K562 (cell line): Measurements from ENCODE around the gene RNF4. TPM values are rescaled to one million over a fixed set of nuclear protein-coding genes. Genes with fewer than 3 reads are reported as not detected.
A peak's percentile ranks its signal among the peaks of the same experiment; 100 is the strongest.

Source experiments
- ATAC-seq: fragments of 200-7000 bp; cut with Tn5 transposase; 3 replicates; pipeline ENCODE4 v1.9.1; 2020; ENCODE audit warnings: moderate library complexity
- BruUV-seq: library from RNA; stranded (reverse); fragments of 400-500 nt; replicated peaks from 2 replicates; lab custom pipeline; 2021; lab: Mats Ljungman, UMichigan
- CTCF ChIA-PET: fragments of 300-600 bp; formaldehyde crosslinking; extraction: SDS; loops from one replicate; lab custom pipeline; 2021; ENCODE audit warnings: low intra/inter-chr PET ratio; lab: Yijun Ruan, JAX
- POLR2A ChIA-PET: fragments of 300-600, 350-650 bp; sonication (Branson Sonifier 250); formaldehyde crosslinking; extraction: SDS; loops from one replicate; lab custom pipeline; 2021; ENCODE audit warnings: antibody characterized with exemption, inconsistent platforms; lab: Yijun Ruan, JAX
- DNase-seq, 4 experiments: peaks; one replicate each; pipeline versions ENCODE4 v3.0.0 to v3.0.0-alpha.2; 2011 to 2018; ENCODE audit warnings: low spot score in 3 of 4, mixed read lengths in 3 of 4; ENCODE audit errors: extremely low read depth in 1 of 4
- FAIRE-seq: peaks from 2 replicates; lab custom pipeline; 2011; peaks lifted over from hg19 to GRCh38; lab: Jason Lieb, UNC
- H2AFZ ChIP-seq: 2 replicates; pipeline ENCODE4 v1.6.0; 2011; ENCODE audit warnings: low read depth, low read length, control low read depth, inconsistent platforms
- H3K27ac ChIP-seq: fragments of 200-600 bp; 3 replicates; pipeline ENCODE4 v1.8.0; 2011; ENCODE audit warnings: low read depth, mild to moderate bottlenecking, control low read depth, inconsistent platforms, low read length, moderate library complexity, mixed read lengths; ENCODE audit errors: extremely low read depth
- H3K27me3 ChIP-seq, 2 experiments: fragments of 300-600 bp in 1 of 2; 2 replicates in 1 of 2; 3 replicates in 1 of 2; pipeline versions ENCODE4 v1.6.0 to v1.8.0; 2011; ENCODE audit warnings: inconsistent platforms in 2 of 2, low read length in 2 of 2, mild to moderate bottlenecking in 1 of 2, mixed read lengths in 1 of 2, moderate library complexity in 1 of 2; ENCODE audit not compliant: control insufficient read depth in 2 of 2, insufficient read depth in 2 of 2
- H3K36me3 ChIP-seq: fragments of 300-600 bp; 3 replicates; pipeline ENCODE4 v1.8.0; 2011; ENCODE audit warnings: mild to moderate bottlenecking, low read length, inconsistent platforms; ENCODE audit not compliant: control insufficient read depth, insufficient read depth
- H3K4me1 ChIP-seq, 2 experiments: fragments of 200-600 bp in 1 of 2; replicated peaks in 1 of 2; 2 replicates in 1 of 2; 3 replicates in 1 of 2; pipeline versions ENCODE4 v1.5.1 to v1.8.0; 2011; ENCODE audit warnings: inconsistent platforms in 2 of 2, low read length in 2 of 2, mild to moderate bottlenecking in 1 of 2, mixed read lengths in 1 of 2, moderate library complexity in 1 of 2; ENCODE audit not compliant: control insufficient read depth in 2 of 2, insufficient read depth in 2 of 2
- H3K4me2 ChIP-seq: 2 replicates; pipeline ENCODE4 v1.6.1; 2011; ENCODE audit warnings: low read length, control low read depth, inconsistent platforms, mixed read lengths; ENCODE audit not compliant: insufficient read depth
- H3K4me3 ChIP-seq: fragments of 200-600 bp; sonication (generic), shearing (Covaris generic); 2 replicates; pipeline ENCODE4 v1.5.1; 2016; ENCODE audit warnings: control low read depth, inconsistent platforms
- H3K79me2 ChIP-seq: fragments of 200-600 bp; 3 replicates; pipeline ENCODE4 v1.8.0; 2011; ENCODE audit warnings: low read length, inconsistent platforms; ENCODE audit not compliant: control insufficient read depth, insufficient read depth
- H3K9ac ChIP-seq, 2 experiments: 2 replicates each; pipeline versions ENCODE4 v1.6.0 to v1.6.1; 2011; ENCODE audit warnings: low read depth in 2 of 2, low read length in 2 of 2, control low read depth in 1 of 2, inconsistent platforms in 1 of 2, mild to moderate bottlenecking in 1 of 2, mixed read lengths in 1 of 2; ENCODE audit not compliant: insufficient read depth in 1 of 2
- H3K9me1 ChIP-seq: one replicate; pipeline ENCODE4 v1.6.0; 2011; ENCODE audit warnings: inconsistent platforms, mild to moderate bottlenecking, low read length, moderate library complexity; ENCODE audit not compliant: control insufficient read depth, insufficient read depth
- H3K9me3 ChIP-seq: replicated peaks from 2 replicates; pipeline ENCODE4 v1.5.1; 2011; ENCODE audit warnings: low read depth, low read length, inconsistent platforms; ENCODE audit not compliant: control insufficient read depth, insufficient read depth
- H4K20me1 ChIP-seq: replicated peaks from 2 replicates; pipeline ENCODE4 v1.6.1; 2011; ENCODE audit warnings: low read length, inconsistent platforms, mixed read lengths; ENCODE audit not compliant: control insufficient read depth, insufficient read depth
- EP400 ChIP-seq: fragments of 450-650 bp; IDR thresholded peaks from 2 replicates; pipeline ENCODE4 v1.6.1; 2017; ENCODE audit warnings: antibody characterized with exemption, mild to moderate bottlenecking, moderate library complexity
- KAT7 ChIP-seq: sonication (generic); formaldehyde crosslinking; IDR thresholded peaks from 2 replicates; pipeline ENCODE4 v1.8.0; 2022; ENCODE audit warnings: missing genetic modification reagents, mild to moderate bottlenecking, borderline replicate concordance
- MAFK ChIP-seq: IDR thresholded peaks from 2 replicates; pipeline ENCODE4 v1.6.1; 2011; ENCODE audit warnings: low read length, improper control_type of control experiment
- OTX1 ChIP-seq: fragments of 450-650 bp; formaldehyde crosslinking; IDR thresholded peaks from 2 replicates; pipeline ENCODE4 v1.4.0; 2022; ENCODE audit warnings: mild to moderate bottlenecking
- POLR2AphosphoS5 ChIP-seq: IDR thresholded peaks from 2 replicates; pipeline ENCODE4 v1.6.1; 2011; ENCODE audit warnings: mild to moderate bottlenecking, low read depth, low read length, moderate library complexity; ENCODE audit not compliant: control insufficient read depth, insufficient read depth
- POLR2B ChIP-seq: fragments of 450-650 bp; IDR thresholded peaks from 2 replicates; pipeline ENCODE4 v1.6.1; 2018; ENCODE audit warnings: low read depth; ENCODE audit not compliant: partially characterized antibody
- RBBP5 ChIP-seq: fragments of 200-600 bp; sonication (generic); IDR thresholded peaks from 2 replicates; pipeline ENCODE4 v1.6.1; 2012; ENCODE audit warnings: borderline replicate concordance, mild to moderate bottlenecking, low read length, control low read depth, inconsistent platforms; ENCODE audit not compliant: insufficient read depth, poor library complexity, severe bottlenecking
- WGBS: fragments of 100-300 bp; shearing (Covaris generic); methylation state at CpG from one replicate; pipeline ENCODE4 v1.1.6; 2016; ENCODE audit warnings: low coverage, mixed read lengths; ENCODE audit not compliant: insufficient coverage; ENCODE audit errors: missing lambda C conversion rate; 5-methylcytosine and 5-hydroxymethylcytosine counted together
- in situ Hi-C: fragments of 300-500 bp; cut with MboI; formaldehyde crosslinking; loops from 4 replicates; pipeline ENCODE4 v1.15.0; 2018; ENCODE audit warnings: inconsistent platforms, mixed read lengths
- intact Hi-C: fragments of 100-400 bp; cut with micrococcal nuclease; formaldehyde crosslinking; loops from 2 replicates; pipeline ENCODE4 v1.14.2; 2022
- polyA plus RNA-seq, 8 experiments: library from polyadenylated mRNA; depleted of rRNA in 4 of 8; stranded (reverse) in 5 of 8; unstranded in 3 of 8; fragments of >200 nt; fragmentation: Nextera tagmentation in 2 of 8; fragmentation: Illumina TruSeq in 1 of 8; extraction: Ambion mirVana in 2 of 8; extraction: Trizol in 1 of 8; gene quantifications; 2 replicates each; pipeline versions ENCODE4 v1.2.1 to v1.2.3, GENCODE V29; 2011 to 2014; ENCODE audit warnings: inconsistent platforms in 1 of 8, missing spikeins in 1 of 8
- total RNA-seq, 7 experiments: library from RNA; depleted of rRNA in 6 of 7; stranded (reverse); fragments of >200 nt in 6 of 7; fragmentation: Illumina TruSeq in 2 of 7; extraction: Trizol in 2 of 7; gene quantifications; 2 replicates each; pipeline versions ENCODE4 v1.2.1 to v1.2.3, GENCODE V29; 2011 to 2021; ENCODE audit warnings: low replicate concordance in 1 of 7
- TF ChIP-seq, protein P1 (sequence below): sonication (generic); formaldehyde crosslinking; IDR thresholded peaks from 2 replicates; pipeline ENCODE4 v1.8.0; 2023; ENCODE audit warnings: mild to moderate bottlenecking, missing genetic modification reagents
- TF ChIP-seq, protein P2 (sequence below), 3 experiments: fragments of 200-800 bp in 1 of 3; fragments of 250-450 bp in 1 of 3; fragments of 450-650 bp in 1 of 3; sonication (Bioruptor Pico) in 1 of 3; sonication (Bioruptor generic) in 1 of 3; formaldehyde crosslinking in 1 of 3; IDR thresholded peaks; 2 replicates each; pipeline versions ENCODE4 v1.6.1 to v1.8.0; 2016 to 2022; ENCODE audit warnings: mild to moderate bottlenecking in 2 of 3, missing genetic modification characterization in 2 of 3, missing compliant biosample characterization in 1 of 3, moderate library complexity in 1 of 3

Gene RNF4
- total and polyA plus RNA-seq, 9 of the 15 experiments (the other 6 are each of a cell fraction or from before 2014, with no cell fraction given): 19.2 to 59.3 (median 44.8) TPM

- peak overlapping the region; percentile 98 to 100 for H3K9ac ChIP-seq
- intact Hi-C loops: no loop called here
- BruUV-seq: TSS peak; percentile 92
- no peaks in the 10 kb centered on the region for H3K9me1 ChIP-seq
- H2AFZ ChIP-seq: peak overlapping the region; percentile 93
- peaks cover 47% of the 10 kb centered on the region for H3K79me2 ChIP-seq
- peaks cover 11% of the 10 kb centered on the region; the same call in 2 of the 3 replicates for H3K36me3 ChIP-seq
- FAIRE-seq (peak; percentile 44), ATAC-seq (peak; percentile 11), DNase-seq (peak; percentile 38 to 59 (median 48))
- no peaks in the 10 kb centered on the region for H3K27me3 ChIP-seq
- H3K4me2 ChIP-seq: peak overlapping the region; percentile 94
- ChIA-PET CTCF (no interaction called here), POLR2A (interaction anchor here (0.7 to 2.0 kb wide), 9 partner anchors 11 to 92 kb away, joined by 3 to 8 read pairs (median 3); partner anchors contain the start of gene RNF4)
- in situ Hi-C loops: no loop called here
- H3K27ac ChIP-seq: peak overlapping the region; percentile 97
- peaks cover 12 to 25% of the 10 kb centered on the region in 2 experiments; a peak in 4 of 5 replicates for H3K4me1 ChIP-seq
- H3K9me3 ChIP-seq: no peaks in the 10 kb centered on the region
- H4K20me1 ChIP-seq: peaks cover 10% of the 10 kb centered on the region; the same call in 1 of the 2 replicates
- peak overlapping the region; percentile 89 for H3K4me3 ChIP-seq
- 4% methylated on average over 54 of the region's 77 CpGs for WGBS
- TF ChIP-seq, protein P1, sequence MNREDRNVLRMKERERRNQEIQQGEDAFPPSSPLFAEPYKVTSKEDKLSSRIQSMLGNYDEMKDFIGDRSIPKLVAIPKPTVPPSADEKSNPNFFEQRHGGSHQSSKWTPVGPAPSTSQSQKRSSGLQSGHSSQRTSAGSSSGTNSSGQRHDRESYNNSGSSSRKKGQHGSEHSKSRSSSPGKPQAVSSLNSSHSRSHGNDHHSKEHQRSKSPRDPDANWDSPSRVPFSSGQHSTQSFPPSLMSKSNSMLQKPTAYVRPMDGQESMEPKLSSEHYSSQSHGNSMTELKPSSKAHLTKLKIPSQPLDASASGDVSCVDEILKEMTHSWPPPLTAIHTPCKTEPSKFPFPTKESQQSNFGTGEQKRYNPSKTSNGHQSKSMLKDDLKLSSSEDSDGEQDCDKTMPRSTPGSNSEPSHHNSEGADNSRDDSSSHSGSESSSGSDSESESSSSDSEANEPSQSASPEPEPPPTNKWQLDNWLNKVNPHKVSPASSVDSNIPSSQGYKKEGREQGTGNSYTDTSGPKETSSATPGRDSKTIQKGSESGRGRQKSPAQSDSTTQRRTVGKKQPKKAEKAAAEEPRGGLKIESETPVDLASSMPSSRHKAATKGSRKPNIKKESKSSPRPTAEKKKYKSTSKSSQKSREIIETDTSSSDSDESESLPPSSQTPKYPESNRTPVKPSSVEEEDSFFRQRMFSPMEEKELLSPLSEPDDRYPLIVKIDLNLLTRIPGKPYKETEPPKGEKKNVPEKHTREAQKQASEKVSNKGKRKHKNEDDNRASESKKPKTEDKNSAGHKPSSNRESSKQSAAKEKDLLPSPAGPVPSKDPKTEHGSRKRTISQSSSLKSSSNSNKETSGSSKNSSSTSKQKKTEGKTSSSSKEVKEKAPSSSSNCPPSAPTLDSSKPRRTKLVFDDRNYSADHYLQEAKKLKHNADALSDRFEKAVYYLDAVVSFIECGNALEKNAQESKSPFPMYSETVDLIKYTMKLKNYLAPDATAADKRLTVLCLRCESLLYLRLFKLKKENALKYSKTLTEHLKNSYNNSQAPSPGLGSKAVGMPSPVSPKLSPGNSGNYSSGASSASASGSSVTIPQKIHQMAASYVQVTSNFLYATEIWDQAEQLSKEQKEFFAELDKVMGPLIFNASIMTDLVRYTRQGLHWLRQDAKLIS (CRISPR knock-in tag): peak; percentile 25
- TF ChIP-seq POLR2B (peak; percentile 48), RBBP5 (peak; percentile 55), EP400 (peak; percentile 57; the same call in 1 of the 2 replicates), KAT7 (CRISPR knock-in tag) (0 out of 2 replicates have a peak, but pooled peaks have one; percentile 49), OTX1 (CRISPR knock-in tag) (no peak), POLR2AphosphoS5 (peak; percentile 27; the same call in 1 of the 2 replicates), MAFK (no peak)
- TF ChIP-seq, protein P2, sequence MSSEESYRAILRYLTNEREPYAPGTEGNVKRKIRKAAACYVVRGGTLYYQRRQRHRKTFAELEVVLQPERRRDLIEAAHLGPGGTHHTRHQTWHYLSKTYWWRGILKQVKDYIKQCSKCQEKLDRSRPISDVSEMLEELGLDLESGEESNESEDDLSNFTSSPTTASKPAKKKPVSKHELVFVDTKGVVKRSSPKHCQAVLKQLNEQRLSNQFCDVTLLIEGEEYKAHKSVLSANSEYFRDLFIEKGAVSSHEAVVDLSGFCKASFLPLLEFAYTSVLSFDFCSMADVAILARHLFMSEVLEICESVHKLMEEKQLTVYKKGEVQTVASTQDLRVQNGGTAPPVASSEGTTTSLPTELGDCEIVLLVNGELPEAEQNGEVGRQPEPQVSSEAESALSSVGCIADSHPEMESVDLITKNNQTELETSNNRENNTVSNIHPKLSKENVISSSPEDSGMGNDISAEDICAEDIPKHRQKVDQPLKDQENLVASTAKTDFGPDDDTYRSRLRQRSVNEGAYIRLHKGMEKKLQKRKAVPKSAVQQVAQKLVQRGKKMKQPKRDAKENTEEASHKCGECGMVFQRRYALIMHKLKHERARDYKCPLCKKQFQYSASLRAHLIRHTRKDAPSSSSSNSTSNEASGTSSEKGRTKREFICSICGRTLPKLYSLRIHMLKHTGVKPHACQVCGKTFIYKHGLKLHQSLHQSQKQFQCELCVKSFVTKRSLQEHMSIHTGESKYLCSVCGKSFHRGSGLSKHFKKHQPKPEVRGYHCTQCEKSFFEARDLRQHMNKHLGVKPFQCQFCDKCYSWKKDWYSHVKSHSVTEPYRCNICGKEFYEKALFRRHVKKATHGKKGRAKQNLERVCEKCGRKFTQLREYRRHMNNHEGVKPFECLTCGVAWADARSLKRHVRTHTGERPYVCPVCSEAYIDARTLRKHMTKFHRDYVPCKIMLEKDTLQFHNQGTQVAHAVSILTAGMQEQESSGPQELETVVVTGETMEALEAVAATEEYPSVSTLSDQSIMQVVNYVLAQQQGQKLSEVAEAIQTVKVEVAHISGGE (CRISPR knock-in tag; IDR thresholded peaks at IDR 0.05): peak in 1 of 3 experiments; percentile 89; a peak in 1 of 6 replicates
Measured at GRCh38 chr4:2535376-2536192, 66.7 kb downstream of the RNF4 start.
